B cell (primary cell): ENCODE results near the gene NPAS3. TPM values are rescaled to one million over a fixed set of nuclear protein-coding genes. Genes with fewer than 3 reads are reported as not detected.

Experiments used
- ATAC-seq: fragments of 200-7000 bp; cut with Tn5 transposase; one replicate; pipeline ENCODE4 v1.10.0; 2021; ENCODE audit warnings: low read depth, mild to moderate bottlenecking, moderate number of reproducible peaks, moderate library complexity
- CTCF ChIA-PET: fragments of 350-600 bp; sonication (Branson Sonifier 250); formaldehyde crosslinking; loops from one replicate; lab custom pipeline; 2021; ENCODE audit warnings: antibody characterized with exemption, inconsistent platforms; lab: Charles Lee
- POLR2A ChIA-PET: fragments of 350-600 bp; sonication (Branson Sonifier 250); formaldehyde crosslinking; loops from one replicate; lab custom pipeline; 2021; ENCODE audit warnings: antibody characterized with exemption; lab: Charles Lee
- DNase-seq: peaks from one replicate; pipeline ENCODE4 v3.0.0; 2013
- H2AFZ ChIP-seq: 2 replicates; pipeline ENCODE4 v1.6.1; 2012; ENCODE audit warnings: mild to moderate bottlenecking, low read depth, low read length; ENCODE audit not compliant: insufficient read depth, poor library complexity, severe bottlenecking
- H3K27ac ChIP-seq, 2 donors: 1 replicate in 1 of 2; 2 replicates in 1 of 2; pipeline ENCODE4 v1.5.1; 2012 to 2013; ENCODE audit warnings: low read length in 2 of 2, mild to moderate bottlenecking in 2 of 2, moderate library complexity in 1 of 2
- H3K27me3 ChIP-seq, 4 experiments: fragments of 200-600 bp in 1 of 4; sonication (generic) in 1 of 4; replicated peaks in 1 of 4; 1 replicate in 2 of 4; 2 replicates in 2 of 4; pipeline versions ENCODE4 v1.6.1 to v1.7.0; 2013 to 2016; ENCODE audit warnings: low read length in 3 of 4, mild to moderate bottlenecking in 2 of 4, mixed read lengths in 1 of 4, moderate library complexity in 1 of 4; ENCODE audit not compliant: insufficient read depth in 4 of 4, control insufficient read depth in 3 of 4; ENCODE audit errors: control extremely low read depth in 1 of 4
- H3K36me3 ChIP-seq, 2 experiments: replicated peaks in 1 of 2; 1 replicate in 1 of 2; 2 replicates in 1 of 2; pipeline versions ENCODE4 v1.6.1 to v1.7.1; 2013; ENCODE audit warnings: low read length in 1 of 2; ENCODE audit not compliant: insufficient read depth in 2 of 2, control insufficient read depth in 1 of 2; ENCODE audit errors: control extremely low read depth in 1 of 2, extremely low read depth in 1 of 2
- H3K4me1 ChIP-seq, 2 donors: fragments of 200-600 bp in 1 of 2; sonication (generic) in 1 of 2; 1 replicate in 1 of 2; 2 replicates in 1 of 2; pipeline versions ENCODE4 v1.5.1 to v1.6.1; 2013 to 2017; ENCODE audit warnings: low read length in 2 of 2; ENCODE audit not compliant: control insufficient read depth in 2 of 2, insufficient read depth in 2 of 2
- H3K4me2 ChIP-seq: replicated peaks from 2 replicates; pipeline ENCODE3; 2012; ENCODE audit warnings: mild to moderate bottlenecking, low read depth, low read length; ENCODE audit not compliant: poor library complexity, severe bottlenecking
- H3K4me3 ChIP-seq, 5 experiments: fragments of 200-600 bp in 1 of 5; sonication (generic) in 1 of 5; 1 replicate in 3 of 5; 2 replicates in 2 of 5; pipeline versions ENCODE4 v1.5.1 to v1.7.0; 2011 to 2016; ENCODE audit warnings: low read length in 4 of 5, mild to moderate bottlenecking in 4 of 5, low read depth in 2 of 5, control low read depth in 1 of 5, moderate library complexity in 1 of 5; ENCODE audit not compliant: insufficient read depth in 1 of 5; ENCODE audit errors: control extremely low read depth in 1 of 5, extremely low read depth in 1 of 5
- H3K79me2 ChIP-seq: fragments of 200-600 bp; sonication (generic); one replicate; pipeline ENCODE4 v1.6.0; 2016; ENCODE audit warnings: low read length; ENCODE audit not compliant: control insufficient read depth, insufficient read depth
- H3K9ac ChIP-seq: fragments of 200-600 bp; sonication (generic); 2 replicates; pipeline ENCODE4 v1.6.1; 2017; ENCODE audit warnings: mild to moderate bottlenecking, low read length, moderate library complexity
- H3K9me3 ChIP-seq, 3 donors: one replicate each; pipeline versions ENCODE4 v1.6.1 to v1.7.1; 2013; ENCODE audit warnings: low read length in 2 of 3; ENCODE audit not compliant: control insufficient read depth in 2 of 3, insufficient read depth in 1 of 3; ENCODE audit errors: control extremely low read depth in 1 of 3
- H4K20me1 ChIP-seq: 2 replicates; pipeline ENCODE4 v1.6.0; 2012; ENCODE audit warnings: mild to moderate bottlenecking, low read length; ENCODE audit not compliant: insufficient read depth, control insufficient read depth, poor library complexity, severe bottlenecking
- H3K27ac Mint-ChIP-seq: one replicate; pipeline ENCODE4 v1.8.0; 2021; ENCODE audit warnings: mixed read lengths
- H3K27me3 Mint-ChIP-seq: one replicate; pipeline ENCODE4 v1.8.0; 2021; ENCODE audit warnings: mixed read lengths
- H3K4me1 Mint-ChIP-seq: one replicate; pipeline ENCODE4 v1.8.0; 2021; ENCODE audit warnings: mixed read lengths
- H3K4me3 Mint-ChIP-seq: one replicate; pipeline ENCODE4 v1.8.0; 2021; ENCODE audit warnings: mixed read lengths
- H3K9me3 Mint-ChIP-seq: one replicate; pipeline ENCODE4 v1.8.0; 2022; ENCODE audit warnings: mixed read lengths; ENCODE audit not compliant: insufficient read depth
- CTCF ChIP-seq: fragments of 200-600 bp; IDR thresholded peaks from one replicate; pipeline ENCODE4 v1.8.0; 2022; ENCODE audit warnings: antibody characterized with exemption, mild to moderate bottlenecking
- EZH2 ChIP-seq: IDR thresholded peaks from 2 replicates; pipeline ENCODE4 v1.6.1; 2012; ENCODE audit warnings: borderline replicate concordance, low read depth, mild to moderate bottlenecking, moderate library complexity, low read length; ENCODE audit not compliant: insufficient read depth, poor library complexity, severe bottlenecking
- WGBS: methylation state at CpG from one replicate; pipeline ENCODE4 v1.1.5; 2013; ENCODE audit warnings: missing lambda C conversion rate; ENCODE audit not compliant: insufficient coverage; 5-methylcytosine and 5-hydroxymethylcytosine counted together
- intact Hi-C: fragments of 100-400 bp; cut with micrococcal nuclease; formaldehyde crosslinking; loops from one replicate; pipeline ENCODE4 v1.10.0; 2022
- polyA plus RNA-seq: library from polyadenylated mRNA; depleted of rRNA; stranded (reverse); fragments of >200 nt; gene quantifications from 2 replicates; pipeline ENCODE4 v1.2.3, GENCODE V29; 2012
- total RNA-seq, 2 donors: library from RNA; stranded (reverse); fragments of 120-200 nt in 1 of 2; gene quantifications; 1 replicate in 1 of 2; 2 replicates in 1 of 2; pipeline versions ENCODE4 v1.2.3 to v1.2.4, GENCODE V29; 2013 to 2022

The NPAS3 gene
- total and polyA plus RNA-seq, 2 donors (not counting 1 experiment from before 2014, with no cell fraction given): not detected

GRCh38 chr14:33573301-33573880 lies 634.7 kb downstream of the NPAS3 start:
- no peaks in the 10 kb centered on the region for H3K36me3 ChIP-seq
- 81% methylated on average over 3 of the region's 3 CpGs for WGBS
- DNase-seq (no peak), ATAC-seq (no peak)
- no peaks in the 10 kb centered on the region for H3K27me3 ChIP-seq
- H3K4me2 ChIP-seq: no peak overlapping the region
- Mint-ChIP-seq H3K27me3 (no peaks in the 10 kb centered on the region), H3K4me3 (no peak overlapping the region), H3K27ac (no peak overlapping the region), H3K4me1 (no peaks in the 10 kb centered on the region), H3K9me3 (peaks cover 3% of the 10 kb centered on the region)
- no peaks in the 10 kb centered on the region for H4K20me1 ChIP-seq
- H3K27ac ChIP-seq: no peak overlapping the region
- no peak overlapping the region for H3K4me3 ChIP-seq
- POLR2A ChIA-PET: no interaction called here
- CTCF ChIA-PET: no interaction called here
- TF ChIP-seq CTCF (no peak), EZH2 (no peak)
- H3K79me2 ChIP-seq: no peaks in the 10 kb centered on the region
- no peak overlapping the region for H3K9ac ChIP-seq
- H2AFZ ChIP-seq: no peak overlapping the region
- H3K4me1 ChIP-seq: no peaks in the 10 kb centered on the region
- intact Hi-C loops: no loop called here
- no peaks in the 10 kb centered on the region for H3K9me3 ChIP-seq

- no peaks in the 10 kb centered on the region for H3K36me3 ChIP-seq
- H3K9me3 ChIP-seq: no peaks in the 10 kb centered on the region
- 83% methylated on average over 3 of the region's 7 CpGs for WGBS
- H3K4me1 ChIP-seq: no peaks in the 10 kb centered on the region
- CTCF ChIA-PET: no interaction called here
- H3K4me3 ChIP-seq: no peak overlapping the region
- Mint-ChIP-seq H3K4me1 (no peaks in the 10 kb centered on the region), H3K27ac (no peak overlapping the region), H3K9me3 (peaks cover 6% of the 10 kb centered on the region), H3K4me3 (no peak overlapping the region), H3K27me3 (no peaks in the 10 kb centered on the region)
- DNase-seq: no peak
- no peak overlapping the region for H2AFZ ChIP-seq
- no peak for ATAC-seq
- TF ChIP-seq EZH2 (no peak), CTCF (no peak)
- H3K27ac ChIP-seq: no peak overlapping the region
- H3K9ac ChIP-seq: no peak overlapping the region
- intact Hi-C loops: no loop called here
- H3K4me2 ChIP-seq: no peak overlapping the region
- no peaks in the 10 kb centered on the region for H4K20me1 ChIP-seq
- H3K27me3 ChIP-seq: no peaks in the 10 kb centered on the region
- POLR2A ChIA-PET: no interaction called here
- no peaks in the 10 kb centered on the region for H3K79me2 ChIP-seq
Observed at GRCh38 chr14:33576014-33576413, 637.3 kb downstream of the NPAS3 start.
